ENCODE results near the gene HNRNPU. TPM values are rescaled to one million over a fixed set of nuclear protein-coding genes. Genes with fewer than 3 reads are reported as not detected.

The HNRNPU gene
- polyA plus RNA-seq, 2 of the 4 experiments (the other 2 are of a cell fraction) = 449 to 529 TPM

- no peak for TF ChIP-seq CBX8 (IDR thresholded peaks at IDR 0.05)
- peak; percentile 14; the same call in 1 of the 2 replicates for TF ChIP-seq GATA3 (IDR thresholded peaks at IDR 0.05; ENCODE audit: borderline replicate concordance)
- TF ChIP-seq RCOR1 (IDR thresholded peaks at IDR 0.05; ENCODE audit: low read depth, low read length) = no peak
- TF ChIP-seq CEBPB (IDR thresholded peaks at IDR 0.05) = no peak
- no peak for TF ChIP-seq FOSB (CRISPR knock-in tag; IDR thresholded peaks at IDR 0.05)
- peak; percentile 34 for TF ChIP-seq MYC (IDR thresholded peaks at IDR 0.05; ENCODE audit: borderline replicate concordance, low read length)
- TF ChIP-seq KDM5A (IDR thresholded peaks at IDR 0.05) = no peak
- TF ChIP-seq RFX5 (IDR thresholded peaks at IDR 0.05) = no peak
- TF ChIP-seq HMGXB4 (CRISPR knock-in tag; IDR thresholded peaks at IDR 0.05; ENCODE audit: borderline replicate concordance) = peak; percentile 60; the same call in 1 of the 2 replicates
- TF ChIP-seq SMC3 (IDR thresholded peaks at IDR 0.05) = no peak
- no peak for TF ChIP-seq RAD21 (conservative IDR thresholded peaks at IDR 0.05 in 1 of 2, IDR thresholded peaks at IDR 0.05 in 1 of 2)
- peak; percentile 80 to 97 for TF ChIP-seq JUN (IDR thresholded peaks at IDR 0.05)
- TF ChIP-seq TP53 (CRISPR knock-in tag; IDR thresholded peaks at IDR 0.05) = no peak; the same call in 1 of the 2 replicates
- TF ChIP-seq PHF8 (IDR thresholded peaks at IDR 0.05; ENCODE audit: borderline replicate concordance, low read depth) = peak; percentile 44; the same call in 1 of the 2 replicates
- TF ChIP-seq, protein P1, sequence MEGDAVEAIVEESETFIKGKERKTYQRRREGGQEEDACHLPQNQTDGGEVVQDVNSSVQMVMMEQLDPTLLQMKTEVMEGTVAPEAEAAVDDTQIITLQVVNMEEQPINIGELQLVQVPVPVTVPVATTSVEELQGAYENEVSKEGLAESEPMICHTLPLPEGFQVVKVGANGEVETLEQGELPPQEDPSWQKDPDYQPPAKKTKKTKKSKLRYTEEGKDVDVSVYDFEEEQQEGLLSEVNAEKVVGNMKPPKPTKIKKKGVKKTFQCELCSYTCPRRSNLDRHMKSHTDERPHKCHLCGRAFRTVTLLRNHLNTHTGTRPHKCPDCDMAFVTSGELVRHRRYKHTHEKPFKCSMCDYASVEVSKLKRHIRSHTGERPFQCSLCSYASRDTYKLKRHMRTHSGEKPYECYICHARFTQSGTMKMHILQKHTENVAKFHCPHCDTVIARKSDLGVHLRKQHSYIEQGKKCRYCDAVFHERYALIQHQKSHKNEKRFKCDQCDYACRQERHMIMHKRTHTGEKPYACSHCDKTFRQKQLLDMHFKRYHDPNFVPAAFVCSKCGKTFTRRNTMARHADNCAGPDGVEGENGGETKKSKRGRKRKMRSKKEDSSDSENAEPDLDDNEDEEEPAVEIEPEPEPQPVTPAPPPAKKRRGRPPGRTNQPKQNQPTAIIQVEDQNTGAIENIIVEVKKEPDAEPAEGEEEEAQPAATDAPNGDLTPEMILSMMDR (IDR thresholded peaks at IDR 0.05) = no peak
- TF ChIP-seq ZFP36 (IDR thresholded peaks at IDR 0.05; ENCODE audit: borderline replicate concordance, partially characterized antibody) = no peak
- TF ChIP-seq RNF2 (IDR thresholded peaks at IDR 0.05; ENCODE audit: borderline replicate concordance, low read depth) = no peak
- TF ChIP-seq USF2 (IDR thresholded peaks at IDR 0.05) = 0 out of 2 replicates have a peak, but pooled peaks have one; percentile 4
- TF ChIP-seq EHF (CRISPR knock-in tag; IDR thresholded peaks at IDR 0.05) = no peak
- no peak for TF ChIP-seq POLR2AphosphoS2 (conservative IDR thresholded peaks at IDR 0.05; ENCODE audit: low read length)
- no peak for TF ChIP-seq HOXB13 (CRISPR knock-in tag; IDR thresholded peaks at IDR 0.05; ENCODE audit: low read depth)
- TF ChIP-seq CBX2 (IDR thresholded peaks at IDR 0.05; ENCODE audit: borderline replicate concordance, low read depth) = no peak
- TF ChIP-seq, protein P2, sequence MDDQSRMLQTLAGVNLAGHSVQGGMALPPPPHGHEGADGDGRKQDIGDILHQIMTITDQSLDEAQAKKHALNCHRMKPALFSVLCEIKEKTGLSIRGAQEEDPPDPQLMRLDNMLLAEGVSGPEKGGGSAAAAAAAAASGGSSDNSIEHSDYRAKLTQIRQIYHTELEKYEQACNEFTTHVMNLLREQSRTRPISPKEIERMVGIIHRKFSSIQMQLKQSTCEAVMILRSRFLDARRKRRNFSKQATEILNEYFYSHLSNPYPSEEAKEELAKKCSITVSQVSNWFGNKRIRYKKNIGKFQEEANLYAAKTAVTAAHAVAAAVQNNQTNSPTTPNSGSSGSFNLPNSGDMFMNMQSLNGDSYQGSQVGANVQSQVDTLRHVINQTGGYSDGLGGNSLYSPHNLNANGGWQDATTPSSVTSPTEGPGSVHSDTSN (IDR thresholded peaks at IDR 0.05) = peak; percentile 59
- TF ChIP-seq MAFK (IDR thresholded peaks at IDR 0.05; ENCODE audit: partially characterized antibody) = no peak
- TF ChIP-seq HEYL (CRISPR knock-in tag; IDR thresholded peaks at IDR 0.05) = no peak
- no peak for TF ChIP-seq HOXB5 (CRISPR knock-in tag; IDR thresholded peaks at IDR 0.05)
- no peak for TF ChIP-seq HES2 (IDR thresholded peaks at IDR 0.05)
- no peak for TF ChIP-seq FOXS1 (CRISPR knock-in tag; IDR thresholded peaks at IDR 0.05)
- no peak for TF ChIP-seq JUNB (IDR thresholded peaks at IDR 0.05)
- TF ChIP-seq HDAC2 (IDR thresholded peaks at IDR 0.05) = no peak
- TF ChIP-seq NFE2L2 (conservative IDR thresholded peaks at IDR 0.05; ENCODE audit: low read length) = no peak
Measured at GRCh38 chr1:244835276-244836134, 28.8 kb downstream of the HNRNPU start, which contains the start of gene COX20 (continued).

Measured in A549 (cell line).